LNCaP clone FGC (cell line): Measurements from ENCODE around the gene KCNIP1.

Experiments used
- DNase-seq: peaks from one replicate; pipeline ENCODE4 v3.0.0-alpha.2; 2011; ENCODE audit warnings: low read depth
- H3K4me3 ChIP-seq: 2 replicates; pipeline ENCODE4 v1.5.1; 2011; ENCODE audit warnings: mild to moderate bottlenecking, low read depth, low read length, control low read depth
- CTCF ChIP-seq: IDR thresholded peaks from 2 replicates; pipeline ENCODE4 v1.5.1; 2012; ENCODE audit warnings: mild to moderate bottlenecking; ENCODE audit not compliant: control insufficient read depth, insufficient read depth; ENCODE audit errors: extremely low read depth

Gene KCNIP1

DNA sequence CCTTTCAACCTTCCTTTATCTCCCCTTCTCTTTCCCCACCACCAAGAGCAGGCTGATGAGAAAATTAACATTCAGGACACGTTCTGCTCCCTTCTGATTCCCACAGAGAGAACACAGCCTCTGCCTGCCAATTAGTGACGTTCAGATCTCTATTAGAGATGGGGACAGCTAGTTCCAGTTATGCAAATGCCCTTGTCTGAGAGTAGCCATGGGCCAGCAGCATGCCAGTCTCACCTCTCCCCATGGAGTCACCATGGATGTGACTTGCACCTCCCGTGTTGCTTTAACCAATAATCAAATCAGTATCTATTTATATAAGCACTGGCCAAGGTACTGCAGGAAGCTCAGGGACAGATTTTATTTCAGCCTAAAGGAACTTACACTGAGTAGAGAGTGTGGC lies 61.3 kb downstream of the KCNIP1 start:
- DNase-seq = peak; percentile 52
- TF ChIP-seq CTCF = no peak
- no peak overlapping the region for H3K4me3 ChIP-seq

DNA sequence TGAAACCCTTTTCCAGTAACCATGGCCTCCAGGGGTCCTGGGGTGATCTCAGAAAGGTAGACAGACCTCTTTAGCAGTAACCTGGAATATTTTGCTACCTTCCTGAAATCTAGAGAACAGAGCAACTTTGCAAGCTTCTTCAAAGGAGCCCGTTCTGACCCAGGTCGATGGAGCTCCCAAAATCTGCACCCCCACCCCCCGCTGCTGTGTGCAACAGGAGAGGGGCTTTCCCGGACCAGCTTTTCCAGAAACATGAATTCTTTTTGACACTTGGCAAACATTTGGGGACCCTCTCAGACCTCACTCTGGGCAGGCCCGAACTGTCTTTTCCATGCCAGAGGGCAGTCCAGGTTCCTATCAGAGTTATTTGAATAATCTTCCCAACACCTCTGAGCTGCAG lies 65.3 kb downstream of the KCNIP1 start:
- no peak overlapping the region for H3K4me3 ChIP-seq
- no peak for TF ChIP-seq CTCF
- DNase-seq = no peak

- no peak overlapping the region for H3K4me3 ChIP-seq
- no peak for TF ChIP-seq CTCF
- no peak for DNase-seq
Observed at GRCh38 chr5:170570476-170570875, 66.7 kb downstream of the KCNIP1 start.

DNA sequence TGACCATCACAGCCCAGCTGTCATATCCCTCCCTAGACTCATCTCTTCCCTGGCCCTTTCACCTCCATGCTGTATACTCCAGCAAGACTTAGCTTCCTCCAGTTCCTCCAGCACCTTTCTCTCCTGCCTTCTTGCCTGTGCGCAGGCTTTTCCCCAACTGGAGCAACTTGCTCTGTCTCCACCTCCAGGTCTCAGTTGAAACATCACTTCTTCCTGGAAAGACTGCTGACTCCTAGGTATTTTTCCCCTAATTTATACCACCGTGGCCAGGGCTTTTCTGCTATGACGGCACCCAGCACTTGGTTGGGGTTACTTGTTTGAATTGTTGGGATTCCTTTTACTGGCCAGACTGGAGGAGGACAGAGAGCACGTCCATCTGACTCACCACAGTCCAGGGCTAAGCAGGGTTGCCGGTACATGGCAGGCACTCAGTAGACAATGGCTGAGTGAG lies 67.5 kb downstream of the KCNIP1 start:
- TF ChIP-seq CTCF = no peak
- DNase-seq = no peak
- no peak overlapping the region for H3K4me3 ChIP-seq

DNA sequence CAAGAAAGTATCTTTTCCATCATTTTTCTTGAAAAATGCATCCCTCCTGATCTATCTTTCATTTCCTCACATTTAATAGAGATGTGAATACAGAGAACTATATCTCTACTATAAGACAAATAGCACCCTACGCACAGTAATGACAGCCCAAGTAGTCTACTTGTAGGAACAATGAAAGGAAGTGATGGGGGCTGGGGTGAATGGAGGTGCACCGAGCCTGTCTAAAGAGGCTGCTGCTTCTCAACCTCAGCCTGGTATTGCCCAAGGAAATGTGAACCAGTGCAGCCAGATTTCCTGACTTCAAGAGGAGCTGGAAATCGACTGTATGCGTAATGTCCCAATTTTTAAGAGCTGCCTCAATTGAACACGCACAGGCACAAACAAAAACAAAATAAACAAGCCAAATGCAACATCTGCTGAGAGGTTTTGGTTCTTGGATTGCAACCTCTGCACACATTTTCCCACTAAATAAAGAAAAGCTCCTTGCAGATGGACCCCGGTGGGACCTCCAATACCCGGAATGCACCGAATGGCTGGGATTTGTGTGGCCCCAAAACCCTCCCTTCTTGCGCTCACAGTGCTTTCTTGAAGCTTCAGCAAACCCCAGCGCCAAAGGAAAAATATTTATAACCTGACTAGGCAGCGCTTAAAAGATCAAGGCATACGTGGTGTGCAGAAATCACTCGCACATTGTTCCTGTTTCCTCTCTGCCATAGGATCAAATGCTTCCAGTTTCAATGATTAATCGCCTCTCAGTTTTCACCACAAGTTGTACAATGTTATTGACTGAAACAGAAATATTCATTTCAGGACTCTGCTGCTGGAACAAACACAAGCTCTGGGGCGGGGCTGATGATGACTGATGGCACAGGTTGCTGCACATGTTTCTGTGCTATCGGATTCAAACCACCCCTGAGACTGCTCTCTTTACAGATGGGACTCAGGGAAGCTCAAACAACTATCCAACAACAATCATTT lies 68.3 kb downstream of the KCNIP1 start:
- H3K4me3 ChIP-seq = no peak overlapping the region
- no peak for TF ChIP-seq CTCF
- no peak for DNase-seq

DNA sequence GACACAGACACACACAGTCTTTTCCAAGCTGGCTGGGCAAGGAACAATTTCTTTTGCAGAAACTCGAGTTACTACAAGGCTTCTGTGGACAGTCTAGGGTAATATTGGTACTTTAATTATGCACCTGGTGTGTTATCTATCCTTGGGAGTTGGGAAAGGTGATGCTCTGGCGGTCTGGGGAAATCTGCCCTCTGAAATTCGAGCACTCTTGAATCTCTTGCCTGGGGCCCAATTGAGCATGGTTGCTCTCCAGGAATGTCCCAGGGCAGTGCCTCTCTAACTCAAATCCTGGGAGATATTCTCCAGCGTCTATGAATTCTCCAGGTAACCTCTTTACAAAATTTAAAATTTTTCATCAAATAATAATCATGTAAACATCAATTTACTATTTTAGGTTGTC lies 69.3 kb downstream of the KCNIP1 start:
- H3K4me3 ChIP-seq = no peak overlapping the region
- DNase-seq = no peak
- no peak for TF ChIP-seq CTCF
